Cardiac muscle cell (in vitro differentiated cells and primary cell): ENCODE data around the gene RAD18. TPM values are rescaled to one million over a fixed set of nuclear protein-coding genes. Genes with fewer than 3 reads are reported as not detected.

Experiments used
- DNase-seq, 2 donors: peaks; one replicate each; pipeline versions ENCODE4 v3.0.0 to v3.0.0-alpha.2; 2010 to 2017; ENCODE audit warnings: low read depth in 1 of 2, low spot score in 1 of 2
- H3K27ac ChIP-seq: fragments of 200-600 bp; sonication (generic); 2 replicates; pipeline ENCODE4 v1.5.1; 2016
- H3K27me3 ChIP-seq: fragments of 200-600 bp; sonication (generic); 2 replicates; pipeline ENCODE4 v1.6.0; 2016; ENCODE audit warnings: control low read depth
- H3K36me3 ChIP-seq: fragments of 200-600 bp; sonication (generic); 2 replicates; pipeline ENCODE4 v1.5.1; 2016; ENCODE audit warnings: control low read depth
- H3K4me1 ChIP-seq: fragments of 200-600 bp; sonication (generic); 2 replicates; pipeline ENCODE4 v1.8.1; 2017; ENCODE audit warnings: low read depth, mild to moderate bottlenecking, mixed run types
- H3K4me3 ChIP-seq: fragments of 200-600 bp; sonication (generic); 2 replicates; pipeline ENCODE4 v1.5.1; 2016; ENCODE audit warnings: mild to moderate bottlenecking
- H3K9me3 ChIP-seq: fragments of 200-600 bp; sonication (generic); 2 replicates; pipeline ENCODE4 v1.5.1; 2017; ENCODE audit warnings: low read depth, mild to moderate bottlenecking, control low read depth
- CTCF ChIP-seq: IDR thresholded peaks from 2 replicates; pipeline ENCODE4 v1.5.1; 2012; ENCODE audit warnings: low read depth, mild to moderate bottlenecking, low read length
- polyA plus RNA-seq: library from polyadenylated mRNA; unstranded; fragments of >200 nt; fragmentation: Nextera tagmentation; extraction: Ambion mirVana; gene quantifications from 2 replicates; pipeline ENCODE4 v1.2.1, GENCODE V29; 2016
- total RNA-seq: library from RNA; depleted of rRNA; stranded (reverse); fragments of >200 nt; gene quantifications from 2 replicates; pipeline ENCODE4 v1.2.3, GENCODE V29; 2016

RAD18 gene
- total and polyA plus RNA-seq, 2 experiments from 2014 or later = 5.9 to 7.8 TPM

GRCh38 chr3:8975081-8976020 lies 12.1 kb upstream of the RAD18 start:
- no peak overlapping the region for H3K4me3 ChIP-seq
- no peaks in the 10 kb centered on the region for H3K36me3 ChIP-seq
- no peak for TF ChIP-seq CTCF
- peaks cover 2% of the 10 kb centered on the region for H3K27me3 ChIP-seq
- no peaks in the 10 kb centered on the region for H3K9me3 ChIP-seq
- no peak for DNase-seq
- no peaks in the 10 kb centered on the region for H3K4me1 ChIP-seq
- H3K27ac ChIP-seq = no peak overlapping the region

DNA sequence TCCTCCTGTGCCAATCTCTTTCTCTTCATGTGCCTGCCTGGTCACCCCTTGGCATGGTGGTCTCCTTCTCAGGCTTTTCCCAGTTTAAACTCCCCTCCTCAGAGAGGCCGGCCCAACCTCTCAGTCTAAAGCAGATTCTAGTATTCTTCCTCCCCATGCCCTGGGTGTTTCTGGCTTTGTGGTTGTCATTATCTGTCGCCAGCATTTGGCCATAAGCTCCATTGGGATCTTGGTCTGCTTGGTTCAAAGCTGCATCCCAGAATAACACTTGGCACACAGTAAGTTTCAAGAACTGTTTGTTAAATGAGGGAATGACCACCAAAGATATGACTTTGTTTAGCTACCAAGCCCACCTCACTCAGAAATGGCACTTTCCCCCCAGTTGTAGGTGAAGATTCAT lies 11.2 kb upstream of the RAD18 start:
- no peak for DNase-seq
- Histone ChIP-seq H3K36me3 (no peaks in the 10 kb centered on the region), H3K4me1 (no peaks in the 10 kb centered on the region), H3K27me3 (peaks cover 8% of the 10 kb centered on the region), H3K9me3 (no peaks in the 10 kb centered on the region), H3K27ac (no peak overlapping the region), H3K4me3 (no peak overlapping the region)
- TF ChIP-seq CTCF = no peak

- TF ChIP-seq CTCF = no peak
- Histone ChIP-seq H3K36me3 (no peaks in the 10 kb centered on the region), H3K9me3 (no peaks in the 10 kb centered on the region), H3K4me3 (no peak overlapping the region), H3K27ac (no peak overlapping the region), H3K27me3 (peaks cover 19% of the 10 kb centered on the region), H3K4me1 (no peaks in the 10 kb centered on the region)
- DNase-seq = peak in 1 of 2 donors; percentile 47
Measured at GRCh38 chr3:8972639-8973038, 9.4 kb upstream of the RAD18 start.

GRCh38 chr3:8970971-8971589 lies 7.8 kb upstream of the RAD18 start:
- TF ChIP-seq CTCF = peak; percentile 92
- no peaks in the 10 kb centered on the region for H3K9me3 ChIP-seq
- DNase-seq = peak; percentile 62 to 77
- H3K36me3 ChIP-seq = no peaks in the 10 kb centered on the region
- H3K27ac ChIP-seq = no peak overlapping the region
- H3K4me3 ChIP-seq = no peak overlapping the region
- H3K27me3 ChIP-seq = peaks cover 19% of the 10 kb centered on the region
- H3K4me1 ChIP-seq = no peaks in the 10 kb centered on the region

- H3K27ac ChIP-seq = no peak overlapping the region
- H3K9me3 ChIP-seq = no peaks in the 10 kb centered on the region
- H3K4me3 ChIP-seq = no peak overlapping the region
- no peaks in the 10 kb centered on the region for H3K4me1 ChIP-seq
- peaks cover 19% of the 10 kb centered on the region for H3K27me3 ChIP-seq
- H3K36me3 ChIP-seq = no peaks in the 10 kb centered on the region
- no peak for TF ChIP-seq CTCF
- DNase-seq = no peak
Measured at GRCh38 chr3:8969241-8969640, 6.0 kb upstream of the RAD18 start.
